Stomach smooth muscle (tissue), 2 donors: Measurements from ENCODE around the gene GARIN6.

Experiments used
- H3K27ac ChIP-seq: one replicate; pipeline ENCODE4 v1.7.0; 2013; ENCODE audit warnings: mild to moderate bottlenecking, low read length, inconsistent platforms
- H3K27me3 ChIP-seq, 2 donors: one replicate each; pipeline ENCODE4 v1.7.0; 2013; ENCODE audit warnings: low read length in 2 of 2; ENCODE audit not compliant: insufficient read depth in 2 of 2, control insufficient read depth in 1 of 2
- H3K36me3 ChIP-seq, 2 donors: one replicate each; pipeline ENCODE4 v1.7.0; 2013; ENCODE audit warnings: low read length in 2 of 2; ENCODE audit not compliant: control insufficient read depth in 2 of 2, insufficient read depth in 2 of 2
- H3K4me1 ChIP-seq: one replicate; pipeline ENCODE4 v1.7.0; 2013; ENCODE audit warnings: low read length; ENCODE audit not compliant: control insufficient read depth, insufficient read depth
- H3K4me3 ChIP-seq, 2 donors: one replicate each; pipeline ENCODE4 v1.7.0; 2013; ENCODE audit warnings: low read length in 2 of 2
- H3K9ac ChIP-seq, 2 donors: one replicate each; pipeline ENCODE4 v1.7.0; 2013; ENCODE audit warnings: low read length in 2 of 2, mild to moderate bottlenecking in 1 of 2
- H3K9me3 ChIP-seq, 2 donors: one replicate each; pipeline ENCODE4 v1.7.0; 2013; ENCODE audit warnings: low read length in 2 of 2; ENCODE audit not compliant: control insufficient read depth in 2 of 2
- donor health status: healthy.
- donor health status: Pancreatic carcinoma.

The GARIN6 gene

DNA sequence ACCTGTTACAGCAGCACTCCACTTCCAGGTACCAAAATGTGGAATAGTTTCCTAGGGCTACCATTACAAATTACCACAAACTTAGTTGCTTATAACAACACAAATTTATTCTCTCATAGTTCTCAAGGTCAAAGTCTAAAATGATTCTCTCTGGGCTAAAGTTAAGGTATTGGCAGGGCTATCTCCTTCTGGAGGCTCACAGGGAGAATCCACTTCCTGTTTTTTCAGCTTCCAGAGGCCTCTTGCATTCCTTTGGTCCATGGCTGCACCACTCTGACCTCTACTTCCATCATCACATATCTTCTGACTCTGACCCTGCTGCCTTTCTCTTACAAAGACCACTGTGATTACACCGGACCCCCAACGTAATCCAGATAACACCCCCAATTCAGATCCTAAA lies 2.9 kb upstream of the GARIN6 start:
- H3K27me3 ChIP-seq = no peaks in the 10 kb centered on the region
- H3K4me3 ChIP-seq = no peak overlapping the region
- H3K36me3 ChIP-seq = peaks cover 0 to 4% of the 10 kb centered on the region in 2 donors
- no peaks in the 10 kb centered on the region for H3K9me3 ChIP-seq
- H3K27ac ChIP-seq = no peak overlapping the region
- no peak overlapping the region for H3K9ac ChIP-seq
- H3K4me1 ChIP-seq = no peaks in the 10 kb centered on the region

DNA sequence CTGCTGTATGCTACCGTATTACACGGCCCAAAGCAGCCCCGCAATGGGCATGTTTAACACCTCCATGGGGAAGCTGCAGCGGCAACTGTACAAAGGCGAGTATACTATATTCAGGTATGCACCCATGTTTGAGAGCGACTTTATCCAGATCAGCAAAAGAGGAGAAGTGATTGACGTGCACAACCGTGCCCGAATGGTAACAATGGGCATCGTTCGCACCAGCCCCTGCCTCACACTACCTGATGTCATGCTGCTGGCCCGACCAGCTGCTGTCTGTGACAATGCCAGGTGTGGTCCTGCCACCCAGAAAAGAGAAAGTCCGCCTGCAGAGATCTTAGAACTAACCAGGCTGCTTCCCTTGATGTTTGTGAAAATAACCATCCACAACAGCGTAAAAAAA lies 630 bp downstream of the GARIN6 start:
- no peaks in the 10 kb centered on the region for H3K27me3 ChIP-seq
- no peaks in the 10 kb centered on the region for H3K9me3 ChIP-seq
- no peak overlapping the region for H3K9ac ChIP-seq
- H3K4me1 ChIP-seq = no peaks in the 10 kb centered on the region
- no peak overlapping the region for H3K4me3 ChIP-seq
- H3K36me3 ChIP-seq = peaks cover 0 to 4% of the 10 kb centered on the region in 2 donors
- H3K27ac ChIP-seq = no peak overlapping the region

DNA sequence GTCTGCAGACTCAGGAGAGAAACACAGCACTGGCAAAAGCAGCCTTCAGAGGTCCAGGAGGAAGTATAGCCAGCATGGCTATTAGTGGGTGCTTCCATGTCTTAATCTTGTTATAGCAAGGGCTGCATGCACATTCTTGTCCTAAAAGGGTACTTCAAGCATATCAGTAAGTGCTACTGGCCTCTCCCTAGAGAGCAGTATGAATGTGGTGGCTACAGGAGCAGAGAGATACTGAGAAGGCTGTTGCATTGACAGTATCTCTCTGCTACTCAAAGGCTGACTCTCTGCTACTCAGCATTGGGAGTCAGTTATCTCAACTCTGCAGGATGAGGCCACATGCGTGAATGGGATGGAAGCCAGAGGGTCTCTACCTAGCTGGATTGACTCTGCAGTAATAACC lies 2.0 kb downstream of the GARIN6 start:
- H3K4me3 ChIP-seq = no peak overlapping the region
- no peaks in the 10 kb centered on the region for H3K9me3 ChIP-seq
- no peak overlapping the region for H3K27ac ChIP-seq
- H3K4me1 ChIP-seq = no peaks in the 10 kb centered on the region
- peaks cover 0 to 4% of the 10 kb centered on the region in 2 donors for H3K36me3 ChIP-seq
- no peak overlapping the region for H3K9ac ChIP-seq
- H3K27me3 ChIP-seq = no peaks in the 10 kb centered on the region

GRCh38 chr12:99658671-99659349 lies 11.3 kb downstream of the GARIN6 start:
- Histone ChIP-seq H3K9ac (no peak overlapping the region), H3K4me1 (no peaks in the 10 kb centered on the region), H3K36me3 (no peaks in the 10 kb centered on the region), H3K4me3 (no peak overlapping the region), H3K9me3 (no peaks in the 10 kb centered on the region), H3K27ac (no peak overlapping the region), H3K27me3 (no peaks in the 10 kb centered on the region)

GRCh38 chr12:99670635-99671034 lies 23.1 kb downstream of the GARIN6 start:
- no peak overlapping the region for H3K9ac ChIP-seq

GRCh38 chr12:99680276-99680675 lies 32.7 kb downstream of the GARIN6 start:
- no peaks in the 10 kb centered on the region for H3K27me3 ChIP-seq
- H3K27ac ChIP-seq = no peak overlapping the region
- no peak overlapping the region for H3K4me3 ChIP-seq
- no peak overlapping the region for H3K9ac ChIP-seq
- no peaks in the 10 kb centered on the region for H3K4me1 ChIP-seq
- no peaks in the 10 kb centered on the region for H3K9me3 ChIP-seq
- no peaks in the 10 kb centered on the region for H3K36me3 ChIP-seq

More at GRCh38 chr12:99670635-99671034, 23.1 kb downstream of the GARIN6 start:
- H3K9me3 ChIP-seq = no peaks in the 10 kb centered on the region
- H3K27me3 ChIP-seq = no peaks in the 10 kb centered on the region
- no peak overlapping the region for H3K4me3 ChIP-seq
- H3K27ac ChIP-seq = no peak overlapping the region
- H3K4me1 ChIP-seq = no peaks in the 10 kb centered on the region
- H3K36me3 ChIP-seq = no peaks in the 10 kb centered on the region

DNA sequence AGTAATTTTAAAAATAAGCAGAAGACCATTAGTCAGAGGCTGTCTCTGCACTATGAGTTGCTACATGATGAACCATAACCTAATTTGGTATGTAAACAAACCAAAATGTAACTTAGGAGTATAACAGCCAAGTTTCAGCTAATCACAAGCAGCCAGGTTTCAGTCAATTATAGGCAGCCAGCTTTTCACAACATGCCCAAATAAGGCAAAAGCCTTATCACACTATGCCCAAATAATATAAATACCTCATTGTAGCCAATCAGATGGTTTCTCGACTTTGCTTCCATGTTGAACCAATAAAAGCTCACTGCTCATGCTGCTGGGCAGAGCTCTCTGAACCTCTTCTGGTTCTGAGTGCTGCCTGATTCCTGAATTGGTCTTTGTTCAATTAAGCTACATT lies 38.6 kb downstream of the GARIN6 start:
- Histone ChIP-seq H3K4me1 (no peaks in the 10 kb centered on the region), H3K27ac (no peak overlapping the region), H3K36me3 (no peaks in the 10 kb centered on the region), H3K27me3 (no peaks in the 10 kb centered on the region), H3K4me3 (no peak overlapping the region), H3K9me3 (no peaks in the 10 kb centered on the region), H3K9ac (no peak overlapping the region)

GRCh38 chr12:99695050-99695449 lies 47.5 kb downstream of the GARIN6 start:
- H3K27ac ChIP-seq = no peak overlapping the region
- no peak overlapping the region for H3K4me3 ChIP-seq
- no peaks in the 10 kb centered on the region for H3K9me3 ChIP-seq
- H3K9ac ChIP-seq = no peak overlapping the region
- H3K36me3 ChIP-seq = no peaks in the 10 kb centered on the region
- H3K4me1 ChIP-seq = no peaks in the 10 kb centered on the region
- no peaks in the 10 kb centered on the region for H3K27me3 ChIP-seq
